GM23248 (cell line): ENCODE measurements around the gene NRM.
"Not testable (repeated sequence)": the region's sequence is repeated elsewhere in the genome, so short reads cannot be mapped to it uniquely, and the experiment has no call there.

Experiments
- EZH2 ChIP-seq: fragments of 200-600 bp; sonication (generic); IDR thresholded peaks from 2 replicates; pipeline ENCODE4 v1.6.1; 2018; ENCODE audit warnings: antibody characterized with exemption, mild to moderate bottlenecking; ENCODE audit not compliant: insufficient read depth, poor library complexity, severe bottlenecking
- EZH2phosphoT487 ChIP-seq: fragments of 200-600 bp; sonication (generic); IDR thresholded peaks from 2 replicates; pipeline ENCODE4 v1.6.1; 2018; ENCODE audit warnings: antibody characterized with exemption, moderate library complexity, mild to moderate bottlenecking, low read depth; ENCODE audit not compliant: insufficient read depth

- TF ChIP-seq EZH2, EZH2phosphoT487: not testable (repeated sequence)
Measured at GRCh38 chr6:30723843-30724741, 33.3 kb upstream of the NRM start.
